ENCODE measurements around the gene GOLGA8K. TPM values are rescaled to one million over a fixed set of nuclear protein-coding genes. Genes with fewer than 3 reads are reported as not detected.
"Not testable (repeated sequence)": the region's sequence is repeated elsewhere in the genome, so short reads cannot be mapped to it uniquely, and the experiment has no call there.

GOLGA8K gene
- total RNA-seq (2.0 and 3.8 TPM in 2 replicates), polyA plus RNA-seq (0.10 TPM in 1 of 2 replicates, not detected in the other), polyA minus RNA-seq (0.39 and 0.42 TPM in 2 replicates), Bru-seq, nascent RNA (percentile 36 among the genes with signal in this experiment), BruChase-seq, experiment 1, labeled RNA remaining after a 6-hour chase (percentile 34 among the genes with signal in this experiment), BruChase-seq, experiment 2, labeled RNA remaining after a 2-hour chase (percentile 37 among the genes with signal in this experiment)
- 0.06 TPM in 1 of 2 replicates, not detected in the other for polyA plus RNA-seq (2011; cell fraction: cytosol; rRNA removed)
- polyA plus RNA-seq (2011; cell fraction: nucleus; rRNA removed), result 1.3 and 1.5 TPM in 2 replicates
- 0.36 TPM in 1 of 2 replicates, not detected in the other for polyA plus RNA-seq (2012)
- not detected for polyA minus RNA-seq (2011; cell fraction: cytosol; rRNA and poly(A)+ RNA removed)
- 2.0 and 2.5 TPM in 2 replicates for polyA minus RNA-seq (2011; cell fraction: nucleus; rRNA and poly(A)+ RNA removed)
- long read RNA-seq, result 0 reads

GRCh38 chr15:32403192-32403591 lies at the start of gene GOLGA8K:
Gene GOLGA8K, minus strand, starts transcription at chr15:32403292. Its CDS starts 98 bp downstream, at chr15:32403194.
- H3K27ac ChIP-seq (ENCODE audit: insufficient read depth, low read depth, low read length); CTCF ChIA-PET; FAIRE-seq; H3K9me3 ChIP-seq (replicated peaks; ENCODE audit: control insufficient read depth, insufficient read depth, low read length); H3K4me1 ChIP-seq (ENCODE audit: control insufficient read depth, extremely low read depth, insufficient read depth, low read length); intact Hi-C loops (cut with micrococcal nuclease); H3K27me3 ChIP-seq (ENCODE audit: control insufficient read depth in 2 of 2, insufficient read depth in 2 of 2, low read length in 2 of 2); H2AFZ ChIP-seq (ENCODE audit: low read depth, low read length); H3K9ac ChIP-seq (replicated peaks; ENCODE audit: extremely low read depth, insufficient read depth, low read length); H3K9me1 ChIP-seq (replicated peaks; ENCODE audit: control insufficient read depth, extremely low read depth, insufficient read depth, low read length); dilution Hi-C loops (cut with MboI; ENCODE audit: extremely low pct_ligation_motif_present, low sequenced_read_pairs); H3K4me3 ChIP-seq (replicated peaks in 1 of 3; ENCODE audit: insufficient read depth in 1 of 3, low read depth in 1 of 3, low read length in 3 of 3); BruUV-seq (replicated peaks); POLR2A ChIA-PET; H3K36me3 ChIP-seq (ENCODE audit: control insufficient read depth in 2 of 2, extremely low read depth in 1 of 2, insufficient read depth in 2 of 2, low read length in 2 of 2); H4K20me1 ChIP-seq (replicated peaks; ENCODE audit: control insufficient read depth, extremely low read depth, insufficient read depth, low read length); H3K79me2 ChIP-seq (ENCODE audit: control insufficient read depth, insufficient read depth, low read length); DNase-seq (ENCODE audit: low read depth, low spot score); H3K4me2 ChIP-seq (ENCODE audit: insufficient read depth, low read length): not testable (repeated sequence)

DNA sequence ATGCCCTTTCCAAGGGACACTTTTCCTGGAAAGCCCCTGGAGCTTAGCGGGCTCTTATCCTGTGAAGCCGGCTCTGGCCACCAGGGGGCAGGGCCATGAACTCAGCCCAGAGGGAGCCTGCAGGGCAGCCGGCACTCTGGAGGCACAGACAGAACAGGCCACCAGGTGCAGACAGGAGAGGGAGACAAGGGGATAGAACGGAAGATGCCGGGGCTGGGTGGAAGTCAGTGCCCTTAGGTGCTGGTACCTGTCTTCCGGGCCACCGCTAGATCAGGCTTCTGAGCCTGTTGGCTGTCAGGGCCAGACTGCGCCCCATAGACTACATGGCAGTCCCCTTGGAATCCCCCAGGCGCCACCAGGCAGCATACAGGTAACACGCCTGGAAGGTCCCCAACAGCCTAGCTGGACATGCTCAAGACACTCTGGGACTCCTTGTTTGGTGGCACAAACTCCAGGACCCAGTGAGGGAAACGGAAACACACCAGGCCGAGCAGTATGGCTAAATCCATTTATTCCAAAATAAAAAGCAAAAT lies 37.4 kb upstream of the GOLGA8K start:
- dilution Hi-C loops (cut with MboI; ENCODE audit: extremely low pct_ligation_motif_present, low sequenced_read_pairs); intact Hi-C loops (cut with micrococcal nuclease); H3K9me1 ChIP-seq (replicated peaks; ENCODE audit: control insufficient read depth, extremely low read depth, insufficient read depth, low read length); H3K4me3 ChIP-seq (replicated peaks in 1 of 3; ENCODE audit: insufficient read depth in 1 of 3, low read depth in 1 of 3, low read length in 3 of 3); H3K36me3 ChIP-seq (ENCODE audit: control insufficient read depth in 2 of 2, extremely low read depth in 1 of 2, insufficient read depth in 2 of 2, low read length in 2 of 2); H3K79me2 ChIP-seq (ENCODE audit: control insufficient read depth, insufficient read depth, low read length); H2AFZ ChIP-seq (ENCODE audit: low read depth, low read length); H3K9me3 ChIP-seq (replicated peaks; ENCODE audit: control insufficient read depth, insufficient read depth, low read length); POLR2A ChIA-PET; DNase-seq (ENCODE audit: low read depth, low spot score); CTCF ChIA-PET; H3K9ac ChIP-seq (replicated peaks; ENCODE audit: extremely low read depth, insufficient read depth, low read length); BruUV-seq (replicated peaks); H3K27me3 ChIP-seq (ENCODE audit: control insufficient read depth in 2 of 2, insufficient read depth in 2 of 2, low read length in 2 of 2); H4K20me1 ChIP-seq (replicated peaks; ENCODE audit: control insufficient read depth, extremely low read depth, insufficient read depth, low read length); H3K4me1 ChIP-seq (ENCODE audit: control insufficient read depth, extremely low read depth, insufficient read depth, low read length); FAIRE-seq; H3K4me2 ChIP-seq (ENCODE audit: insufficient read depth, low read length); H3K27ac ChIP-seq (ENCODE audit: insufficient read depth, low read depth, low read length): not testable (repeated sequence)

DNA sequence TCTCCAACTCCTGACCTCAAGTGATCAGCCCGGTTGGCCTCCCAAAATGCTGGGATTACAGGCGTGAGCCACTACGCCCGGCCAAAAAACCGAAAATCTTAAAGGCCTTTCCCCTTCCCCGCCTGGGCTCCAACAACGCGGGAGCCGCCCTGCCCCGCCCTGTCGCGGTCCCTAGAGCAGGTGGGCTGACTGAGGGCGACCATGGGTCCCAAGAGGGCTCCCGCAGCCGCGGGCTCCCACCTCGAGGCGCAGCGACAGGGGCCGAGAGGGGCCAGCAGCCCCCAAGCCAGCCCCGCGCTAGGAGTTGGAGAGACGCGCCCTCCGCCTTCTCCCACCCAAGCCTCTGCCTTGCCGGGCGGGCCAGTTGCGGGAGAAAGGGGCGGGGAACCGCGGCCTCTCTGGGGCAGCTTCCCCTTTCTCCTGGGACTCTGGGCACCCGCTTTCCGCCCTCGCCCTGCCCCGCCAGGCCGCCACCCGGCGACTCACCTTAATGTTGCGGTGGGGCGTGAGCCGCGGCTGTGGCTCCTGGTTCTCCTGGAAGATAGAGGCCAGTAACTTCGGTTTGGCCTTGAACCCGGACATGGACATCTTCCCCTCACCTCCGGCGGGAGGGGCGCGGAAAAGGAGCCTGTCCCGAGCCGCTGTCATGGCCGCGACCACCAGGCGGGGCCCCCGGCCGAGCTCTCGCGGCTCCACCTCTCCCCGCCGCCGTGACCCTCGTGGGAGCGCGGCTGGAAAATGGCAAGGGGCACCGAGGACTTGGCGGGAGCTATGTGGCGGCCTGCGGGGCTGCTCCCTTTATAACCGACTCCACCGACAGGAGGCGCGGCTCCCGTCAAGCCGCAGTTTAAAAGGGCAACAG lies 31.2 kb upstream of the GOLGA8K start:
- H3K4me3 ChIP-seq (replicated peaks in 1 of 3; ENCODE audit: insufficient read depth in 1 of 3, low read depth in 1 of 3, low read length in 3 of 3); H3K27me3 ChIP-seq (ENCODE audit: control insufficient read depth in 2 of 2, insufficient read depth in 2 of 2, low read length in 2 of 2); H3K4me2 ChIP-seq (ENCODE audit: insufficient read depth, low read length); H3K9ac ChIP-seq (replicated peaks; ENCODE audit: extremely low read depth, insufficient read depth, low read length); H3K9me3 ChIP-seq (replicated peaks; ENCODE audit: control insufficient read depth, insufficient read depth, low read length); FAIRE-seq; dilution Hi-C loops (cut with MboI; ENCODE audit: extremely low pct_ligation_motif_present, low sequenced_read_pairs); H3K27ac ChIP-seq (ENCODE audit: insufficient read depth, low read depth, low read length); H4K20me1 ChIP-seq (replicated peaks; ENCODE audit: control insufficient read depth, extremely low read depth, insufficient read depth, low read length); CTCF ChIA-PET; intact Hi-C loops (cut with micrococcal nuclease); POLR2A ChIA-PET; BruUV-seq (replicated peaks); H2AFZ ChIP-seq (ENCODE audit: low read depth, low read length); H3K9me1 ChIP-seq (replicated peaks; ENCODE audit: control insufficient read depth, extremely low read depth, insufficient read depth, low read length); H3K4me1 ChIP-seq (ENCODE audit: control insufficient read depth, extremely low read depth, insufficient read depth, low read length); H3K79me2 ChIP-seq (ENCODE audit: control insufficient read depth, insufficient read depth, low read length); H3K36me3 ChIP-seq (ENCODE audit: control insufficient read depth in 2 of 2, extremely low read depth in 1 of 2, insufficient read depth in 2 of 2, low read length in 2 of 2); DNase-seq (ENCODE audit: low read depth, low spot score): not testable (repeated sequence)

DNA sequence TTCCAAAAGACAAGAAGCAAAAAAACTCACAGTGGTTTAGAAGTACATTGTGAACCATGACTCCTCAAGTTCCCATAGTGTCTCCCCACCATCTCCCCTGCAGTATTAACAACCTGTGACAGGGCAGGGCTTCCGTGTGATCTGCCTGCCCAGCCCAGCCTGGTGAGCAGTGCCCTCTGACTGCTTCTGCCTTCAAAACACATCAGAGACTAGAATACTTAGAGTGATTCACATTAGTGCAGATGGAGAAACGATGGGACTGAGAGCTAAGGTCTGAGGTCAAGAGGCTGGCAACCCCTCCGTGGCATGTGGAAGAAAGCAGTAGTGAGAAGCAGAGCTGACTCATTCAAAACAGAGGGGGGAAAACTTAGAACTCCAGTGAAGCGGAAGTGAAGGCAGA lies 24.5 kb upstream of the GOLGA8K start:
- H3K4me1 ChIP-seq (ENCODE audit: control insufficient read depth, extremely low read depth, insufficient read depth, low read length); H3K9me1 ChIP-seq (replicated peaks; ENCODE audit: control insufficient read depth, extremely low read depth, insufficient read depth, low read length); H3K27me3 ChIP-seq (ENCODE audit: control insufficient read depth in 2 of 2, insufficient read depth in 2 of 2, low read length in 2 of 2); H3K9ac ChIP-seq (replicated peaks; ENCODE audit: extremely low read depth, insufficient read depth, low read length); H4K20me1 ChIP-seq (replicated peaks; ENCODE audit: control insufficient read depth, extremely low read depth, insufficient read depth, low read length); intact Hi-C loops (cut with micrococcal nuclease); H3K79me2 ChIP-seq (ENCODE audit: control insufficient read depth, insufficient read depth, low read length); POLR2A ChIA-PET; H3K9me3 ChIP-seq (replicated peaks; ENCODE audit: control insufficient read depth, insufficient read depth, low read length); H2AFZ ChIP-seq (ENCODE audit: low read depth, low read length); CTCF ChIA-PET; H3K4me3 ChIP-seq (replicated peaks in 1 of 3; ENCODE audit: insufficient read depth in 1 of 3, low read depth in 1 of 3, low read length in 3 of 3); FAIRE-seq; dilution Hi-C loops (cut with MboI; ENCODE audit: extremely low pct_ligation_motif_present, low sequenced_read_pairs); H3K4me2 ChIP-seq (ENCODE audit: insufficient read depth, low read length); H3K36me3 ChIP-seq (ENCODE audit: control insufficient read depth in 2 of 2, extremely low read depth in 1 of 2, insufficient read depth in 2 of 2, low read length in 2 of 2); DNase-seq (ENCODE audit: low read depth, low spot score); BruUV-seq (replicated peaks); H3K27ac ChIP-seq (ENCODE audit: insufficient read depth, low read depth, low read length): not testable (repeated sequence)

Measured in endothelial cell of umbilical vein (primary cell).